Bronchial epithelial cell (primary cell): Measurements from ENCODE around the gene SREK1. TPM values are rescaled to one million over a fixed set of nuclear protein-coding genes. Genes with fewer than 3 reads are reported as not detected.

Source experiments
- DNase-seq: peaks from one replicate; pipeline ENCODE4 v3.0.0-alpha.2; 2010; ENCODE audit warnings: low read depth
- FAIRE-seq: peaks from 2 replicates; lab custom pipeline; 2011; peaks lifted over from hg19 to GRCh38; lab: Jason Lieb, UNC
- H3K27me3 ChIP-seq: 2 replicates; pipeline ENCODE4 v1.5.1; 2011; ENCODE audit warnings: low read length; ENCODE audit not compliant: control insufficient read depth, insufficient read depth
- H3K36me3 ChIP-seq: 2 replicates; pipeline ENCODE4 v1.5.1; 2011; ENCODE audit warnings: low read length; ENCODE audit not compliant: control insufficient read depth, insufficient read depth
- H3K4me3 ChIP-seq: 2 replicates; pipeline ENCODE4 v1.5.1; 2011; ENCODE audit warnings: mild to moderate bottlenecking, low read depth, low read length, control low read depth
- total RNA-seq: library from RNA; depleted of rRNA; stranded (reverse); fragments of >200 nt; gene quantifications from 2 replicates; pipeline ENCODE4 v1.2.1, GENCODE V29; 2014
- TF ChIP-seq, protein P1 (sequence below): IDR thresholded peaks from 2 replicates; pipeline ENCODE4 v1.5.1; 2011; ENCODE audit warnings: mild to moderate bottlenecking, moderate library complexity, low read length, control low read depth, inconsistent platforms; ENCODE audit not compliant: insufficient read depth, severe bottlenecking

SREK1 gene
- total RNA-seq, 1 donor from 2014 or later = 45.5 TPM

DNA sequence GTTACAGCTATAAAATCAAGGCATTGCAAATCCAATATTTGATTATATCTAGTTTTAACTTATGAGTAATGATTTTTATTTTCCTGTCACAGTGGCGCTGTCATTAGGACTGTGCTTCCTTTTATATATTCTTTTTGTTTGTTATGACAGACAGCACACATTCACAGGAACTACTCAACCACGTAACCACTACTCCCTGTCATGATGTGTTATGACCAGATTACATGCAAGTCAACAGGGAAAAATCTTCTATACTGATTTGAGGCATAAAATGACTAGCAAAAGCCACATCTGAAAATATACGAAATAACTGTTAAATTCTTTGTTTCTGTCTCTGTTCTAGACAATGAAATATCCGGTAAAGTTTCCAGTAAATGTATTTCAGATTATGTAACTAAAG, 25.4 kb downstream of the SREK1 start:
- peaks cover 4% of the 10 kb centered on the region for H3K36me3 ChIP-seq
- H3K4me3 ChIP-seq = no peak overlapping the region
- DNase-seq (no peak), FAIRE-seq (no peak)
- H3K27me3 ChIP-seq = no peaks in the 10 kb centered on the region
- TF ChIP-seq, protein P1, sequence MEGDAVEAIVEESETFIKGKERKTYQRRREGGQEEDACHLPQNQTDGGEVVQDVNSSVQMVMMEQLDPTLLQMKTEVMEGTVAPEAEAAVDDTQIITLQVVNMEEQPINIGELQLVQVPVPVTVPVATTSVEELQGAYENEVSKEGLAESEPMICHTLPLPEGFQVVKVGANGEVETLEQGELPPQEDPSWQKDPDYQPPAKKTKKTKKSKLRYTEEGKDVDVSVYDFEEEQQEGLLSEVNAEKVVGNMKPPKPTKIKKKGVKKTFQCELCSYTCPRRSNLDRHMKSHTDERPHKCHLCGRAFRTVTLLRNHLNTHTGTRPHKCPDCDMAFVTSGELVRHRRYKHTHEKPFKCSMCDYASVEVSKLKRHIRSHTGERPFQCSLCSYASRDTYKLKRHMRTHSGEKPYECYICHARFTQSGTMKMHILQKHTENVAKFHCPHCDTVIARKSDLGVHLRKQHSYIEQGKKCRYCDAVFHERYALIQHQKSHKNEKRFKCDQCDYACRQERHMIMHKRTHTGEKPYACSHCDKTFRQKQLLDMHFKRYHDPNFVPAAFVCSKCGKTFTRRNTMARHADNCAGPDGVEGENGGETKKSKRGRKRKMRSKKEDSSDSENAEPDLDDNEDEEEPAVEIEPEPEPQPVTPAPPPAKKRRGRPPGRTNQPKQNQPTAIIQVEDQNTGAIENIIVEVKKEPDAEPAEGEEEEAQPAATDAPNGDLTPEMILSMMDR = no peak

DNA sequence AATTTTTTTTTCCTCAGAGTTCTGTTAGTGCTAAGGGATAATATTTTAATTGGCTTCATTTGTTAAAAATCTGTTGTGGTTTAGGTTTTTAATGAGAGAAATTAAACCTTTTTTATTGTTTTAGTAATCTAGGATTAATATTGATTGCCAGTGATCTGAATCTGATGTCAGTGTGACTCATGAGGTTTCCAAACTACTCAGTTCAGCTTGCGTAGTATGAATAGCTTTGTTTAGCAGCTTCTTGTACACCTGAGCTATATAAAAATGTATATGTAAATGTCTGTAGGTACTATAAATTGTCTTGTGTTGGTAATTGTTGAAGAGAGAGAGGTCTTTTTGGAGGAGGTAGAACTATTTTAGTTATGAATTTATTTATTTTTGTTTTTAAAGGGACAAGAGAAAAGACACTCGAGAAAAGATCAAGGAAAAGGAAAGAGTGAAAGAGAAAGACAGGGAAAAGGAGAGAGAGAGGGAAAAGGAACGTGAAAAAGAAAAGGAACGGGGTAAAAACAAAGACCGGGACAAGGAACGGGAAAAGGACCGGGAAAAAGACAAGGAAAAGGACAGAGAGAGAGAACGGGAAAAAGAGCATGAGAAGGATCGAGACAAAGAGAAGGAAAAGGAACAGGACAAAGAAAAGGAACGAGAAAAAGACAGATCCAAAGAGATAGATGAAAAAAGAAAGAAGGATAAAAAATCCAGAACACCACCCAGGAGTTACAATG, 26.3 kb downstream of the SREK1 start:
- TF ChIP-seq, protein P1 = no peak
- DNase-seq (peak; percentile 24), FAIRE-seq (no peak)
- Histone ChIP-seq H3K27me3 (no peaks in the 10 kb centered on the region), H3K4me3 (no peak overlapping the region), H3K36me3 (peaks cover 4% of the 10 kb centered on the region)

DNA sequence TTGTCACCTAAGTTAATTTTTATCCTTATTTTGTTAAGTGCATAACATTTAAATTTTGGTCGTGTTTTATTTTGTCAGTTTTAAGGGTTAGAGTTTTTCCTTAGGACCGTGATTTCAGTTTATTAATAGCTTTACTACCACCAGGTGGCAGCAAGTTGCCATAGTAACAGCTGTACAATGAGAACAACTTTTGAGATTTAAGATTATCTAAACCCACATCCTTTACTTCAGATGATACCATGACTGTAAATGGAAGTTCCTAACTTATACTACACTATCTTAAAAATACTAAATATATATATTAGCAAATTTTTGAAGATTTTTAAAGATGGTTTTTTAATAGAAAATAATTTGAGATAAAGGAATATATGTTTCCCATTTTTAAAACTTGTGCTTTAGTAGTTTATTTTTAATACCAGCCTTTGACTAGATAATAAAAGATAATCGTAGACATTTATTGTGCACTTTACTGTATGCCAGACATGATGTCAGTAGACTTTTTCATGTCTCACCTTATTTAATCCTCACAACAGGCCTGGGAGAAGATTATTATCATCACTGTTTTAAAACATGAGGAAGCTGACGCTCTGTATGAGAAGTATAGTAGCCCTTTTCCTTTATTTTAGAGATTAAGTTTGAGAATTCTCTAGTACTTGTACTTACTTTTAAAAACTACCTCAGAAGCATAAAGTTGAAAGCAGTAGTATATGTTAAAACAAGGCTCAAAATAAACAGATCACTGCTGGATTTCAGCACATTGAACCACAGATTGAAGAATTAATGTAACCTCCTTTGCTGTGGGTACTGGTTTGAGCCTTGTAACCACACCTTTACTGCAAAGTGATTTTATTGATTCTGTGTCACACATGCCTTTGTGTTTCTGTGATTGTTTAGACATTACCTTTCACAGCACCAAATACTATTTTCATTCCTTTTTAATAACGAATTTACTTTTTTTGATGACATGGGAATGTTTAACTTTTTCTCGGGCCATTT, 27.5 kb downstream of the SREK1 start:
- DNase-seq = peak; percentile 57
- H3K4me3 ChIP-seq = no peak overlapping the region
- peaks cover 4% of the 10 kb centered on the region for H3K36me3 ChIP-seq
- FAIRE-seq = no peak
- no peaks in the 10 kb centered on the region for H3K27me3 ChIP-seq
- TF ChIP-seq, protein P1 = peak; percentile 39

DNA sequence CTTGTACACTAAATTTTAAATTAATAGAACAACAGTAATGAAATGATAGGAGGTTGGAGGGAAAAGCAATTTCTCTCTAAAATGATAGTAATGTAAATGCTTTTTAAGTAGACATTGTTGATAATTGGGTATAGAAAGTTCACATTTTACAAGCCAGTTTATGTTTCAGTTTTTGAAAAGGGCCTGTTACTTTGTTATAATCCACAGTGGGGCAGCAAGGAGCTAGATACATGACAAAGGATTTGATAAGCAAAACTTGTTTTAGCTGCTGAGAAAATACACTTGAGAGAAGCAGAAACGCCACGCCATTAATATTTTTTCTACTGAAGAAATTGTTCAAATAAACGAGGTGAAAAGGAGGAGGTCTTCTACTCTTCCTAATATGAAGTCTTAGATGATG, 30.2 kb downstream of the SREK1 start:
- TF ChIP-seq, protein P1 = peak; percentile 15
- Histone ChIP-seq H3K36me3 (peaks cover 9% of the 10 kb centered on the region), H3K4me3 (no peak overlapping the region), H3K27me3 (no peaks in the 10 kb centered on the region)
- DNase-seq (peak; percentile 23), FAIRE-seq (no peak)

DNA sequence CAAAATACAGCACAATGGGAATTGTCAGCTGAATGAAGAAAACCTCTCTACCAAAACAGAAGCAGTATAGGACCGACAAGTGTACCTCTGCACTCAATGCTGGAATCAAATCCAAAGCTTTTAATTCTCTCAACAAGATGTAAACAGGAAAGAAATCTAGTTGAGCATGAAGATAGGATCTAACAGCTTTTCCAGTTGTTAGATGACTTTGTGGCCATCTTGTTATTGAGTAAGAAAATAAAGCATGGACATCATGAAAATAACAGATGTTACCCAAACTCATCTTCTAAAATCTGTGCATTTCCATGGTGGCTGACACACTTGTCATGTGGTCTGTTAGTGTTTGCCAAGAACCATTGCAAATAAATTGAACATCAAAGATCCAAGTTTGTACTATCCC, 34.7 kb downstream of the SREK1 start:
- DNase-seq (no peak), FAIRE-seq (no peak)
- no peaks in the 10 kb centered on the region for H3K27me3 ChIP-seq
- peaks cover 7% of the 10 kb centered on the region for H3K36me3 ChIP-seq
- H3K4me3 ChIP-seq = no peak overlapping the region
- TF ChIP-seq, protein P1 = no peak
